Stimulated activated memory B cell treated with anti-CD40 and anti-IgM and Interleukin-4, amounts not matched to agents 10 μg/mL and 1 μg/mL and 100 μg/mL, for 72 hours (primary cell): ENCODE data around the gene CDC25C.

Source experiments
- ATAC-seq: fragments of 150-1000 bp; cut with Tn5 transposase; 2 replicates; pipeline ENCODE4 v1.10.0; 2021
- H3K27ac Mint-ChIP-seq: one replicate; pipeline ENCODE4 v1.8.0; 2022; ENCODE audit warnings: mild to moderate bottlenecking, mixed read lengths
- H3K27me3 Mint-ChIP-seq: one replicate; pipeline ENCODE4 v1.8.0; 2022; ENCODE audit warnings: mixed read lengths
- H3K36me3 Mint-ChIP-seq: one replicate; pipeline ENCODE4 v1.8.0; 2022; ENCODE audit warnings: mixed read lengths
- H3K4me1 Mint-ChIP-seq: one replicate; pipeline ENCODE4 v1.8.0; 2022; ENCODE audit warnings: mixed read lengths
- H3K4me3 Mint-ChIP-seq: one replicate; pipeline ENCODE4 v1.8.0; 2022; ENCODE audit warnings: mild to moderate bottlenecking, moderate library complexity, mixed read lengths
- H3K9me3 Mint-ChIP-seq: one replicate; pipeline ENCODE4 v1.8.0; 2022; ENCODE audit warnings: mixed read lengths

The CDC25C gene

GRCh38 chr5:138352722-138353559 lies 21.3 kb upstream of the CDC25C start:
- Mint-ChIP-seq H3K27ac (peak overlapping the region; percentile 94), H3K4me3 (peak overlapping the region; percentile 88), H3K27me3 (no peaks in the 10 kb centered on the region), H3K9me3 (peaks cover 5% of the 10 kb centered on the region), H3K4me1 (peaks cover 52% of the 10 kb centered on the region), H3K36me3 (peaks cover 26% of the 10 kb centered on the region)
- peak; percentile 82 for ATAC-seq

- peaks cover 50% of the 10 kb centered on the region for H3K4me1 Mint-ChIP-seq
- H3K9me3 Mint-ChIP-seq = peaks cover 5% of the 10 kb centered on the region
- H3K4me3 Mint-ChIP-seq = peak within 1 kb of the TSS; percentile 88
- no peaks in the 10 kb centered on the region for H3K27me3 Mint-ChIP-seq
- peak within 1 kb of the TSS; percentile 94 for H3K27ac Mint-ChIP-seq
- peaks cover 32% of the 10 kb centered on the region for H3K36me3 Mint-ChIP-seq
- peak; percentile 90 for ATAC-seq
Observed at GRCh38 chr5:138352071-138352721, 20.6 kb upstream of the CDC25C start, which contains the start of gene KDM3B. TSS of gene KDM3B (plus strand) at chr5:138352685. CDS start at chr5:138352796, 111 bp downstream.

- H3K4me3 Mint-ChIP-seq = peak overlapping the region; percentile 75
- H3K27ac Mint-ChIP-seq = peak overlapping the region; percentile 69
- ATAC-seq = no peak
- H3K4me1 Mint-ChIP-seq = peaks cover 44% of the 10 kb centered on the region
- peaks cover 39% of the 10 kb centered on the region for H3K36me3 Mint-ChIP-seq
- peaks cover 5% of the 10 kb centered on the region for H3K9me3 Mint-ChIP-seq
- H3K27me3 Mint-ChIP-seq = no peaks in the 10 kb centered on the region
Observed at GRCh38 chr5:138351517-138351916, 19.9 kb upstream of the CDC25C start.

DNA sequence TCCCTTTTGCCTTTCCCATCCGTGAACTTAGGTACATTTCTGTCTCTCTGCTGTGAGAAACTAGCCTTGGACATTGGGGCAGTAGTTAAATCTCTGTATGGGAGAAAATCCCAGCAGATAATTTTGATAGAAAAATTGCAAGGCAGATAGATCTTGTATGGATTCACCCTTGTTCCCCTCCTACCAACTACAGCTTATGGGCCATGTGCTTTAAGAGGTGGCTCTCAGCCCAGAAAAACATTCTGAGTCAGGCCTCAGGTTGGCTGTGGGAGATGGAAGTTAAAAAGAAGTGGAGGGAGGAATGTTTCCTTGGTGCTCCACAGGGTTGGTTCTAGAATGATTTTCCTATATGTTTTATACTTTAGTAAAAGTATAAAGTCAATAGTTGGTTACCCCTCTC lies 19.5 kb upstream of the CDC25C start:
- peaks cover 5% of the 10 kb centered on the region for H3K9me3 Mint-ChIP-seq
- H3K4me1 Mint-ChIP-seq = peaks cover 39% of the 10 kb centered on the region
- peaks cover 42% of the 10 kb centered on the region for H3K36me3 Mint-ChIP-seq
- H3K27me3 Mint-ChIP-seq = no peaks in the 10 kb centered on the region
- H3K4me3 Mint-ChIP-seq = no peak overlapping the region
- ATAC-seq = no peak
- H3K27ac Mint-ChIP-seq = no peak overlapping the region

DNA sequence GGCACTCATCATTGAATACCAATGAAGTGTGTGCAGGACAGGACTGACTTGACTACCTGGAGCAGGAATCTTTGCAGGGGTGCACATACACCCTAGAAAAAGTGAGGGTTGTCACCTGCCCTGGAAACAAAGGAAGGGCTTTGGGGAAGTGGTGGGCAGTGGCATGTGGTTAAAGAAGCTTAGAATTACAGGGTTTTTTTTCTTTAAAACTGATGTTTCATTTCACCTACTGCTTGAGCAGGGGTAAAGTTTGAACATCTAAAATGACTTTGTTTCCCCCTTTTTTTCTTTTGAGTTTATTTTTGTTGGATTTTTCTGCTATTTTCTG lies 18.9 kb upstream of the CDC25C start:
- Mint-ChIP-seq H3K27ac (no peak overlapping the region), H3K9me3 (peaks cover 5% of the 10 kb centered on the region)
- no peak for ATAC-seq

DNA sequence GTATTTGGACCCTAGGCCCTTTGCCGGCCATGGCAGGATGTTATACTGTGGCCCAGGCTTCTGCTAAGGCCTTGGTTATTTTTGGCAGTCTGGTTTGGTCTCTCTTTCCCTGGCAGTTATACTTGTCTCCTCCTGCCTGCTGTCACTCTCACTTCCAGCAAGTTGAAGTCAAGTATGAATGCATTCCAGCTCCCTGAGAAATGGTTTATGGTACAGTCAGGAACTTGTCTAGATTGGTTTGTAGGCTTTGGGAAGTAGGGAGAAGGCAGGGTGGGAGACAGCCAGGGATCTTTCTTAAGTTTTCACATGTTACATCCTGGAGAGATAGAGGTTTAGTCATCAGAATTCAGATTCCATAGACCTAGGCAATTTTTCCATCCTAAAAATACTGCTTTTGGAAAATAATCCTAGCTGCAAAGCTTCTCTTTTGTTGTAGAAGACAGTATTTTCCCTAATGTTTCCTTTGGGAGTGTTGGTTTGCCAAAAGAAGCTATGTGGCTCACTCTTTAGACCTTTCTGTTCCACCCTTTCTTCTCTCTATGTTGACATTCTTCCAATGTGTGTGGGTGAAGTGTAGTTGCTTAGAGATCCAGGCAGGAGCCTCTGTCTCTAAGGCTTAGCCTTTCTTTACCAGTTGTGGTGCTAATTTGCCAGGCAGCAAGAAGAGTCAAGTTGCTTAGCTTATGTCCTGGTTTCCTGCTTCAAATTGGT lies 18.4 kb upstream of the CDC25C start:
- peaks cover 5% of the 10 kb centered on the region for H3K9me3 Mint-ChIP-seq

More for the DNA sequence above, 18.9 kb upstream of the CDC25C start:
- Mint-ChIP-seq H3K27me3 (no peaks in the 10 kb centered on the region), H3K4me1 (peaks cover 34% of the 10 kb centered on the region), H3K36me3 (peaks cover 47% of the 10 kb centered on the region), H3K4me3 (no peak overlapping the region)

DNA sequence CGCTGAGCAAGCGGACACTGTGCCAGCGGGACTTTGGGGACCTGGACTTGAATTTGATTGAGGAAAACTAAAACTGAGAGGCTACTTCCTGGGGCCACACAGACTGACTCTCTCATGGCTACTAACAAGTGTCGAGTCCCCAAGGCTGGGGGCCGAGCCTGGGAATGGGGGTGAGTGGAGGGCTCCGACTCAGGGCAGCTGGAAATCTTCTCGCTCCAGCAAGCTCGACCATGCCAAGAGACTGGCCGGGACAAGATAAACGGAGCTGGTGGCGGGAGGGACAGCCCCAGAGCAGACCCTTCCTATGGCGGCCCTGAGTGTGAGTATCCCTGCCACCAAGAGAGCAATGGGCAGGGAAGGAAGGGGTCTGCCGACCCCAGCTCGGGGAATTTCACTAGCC lies 15.3 kb upstream of the CDC25C start:
- Mint-ChIP-seq H3K27ac (no peak overlapping the region), H3K4me3 (no peak overlapping the region)

More for the DNA sequence above, 18.4 kb upstream of the CDC25C start:
- Mint-ChIP-seq H3K27me3 (no peaks in the 10 kb centered on the region), H3K36me3 (peaks cover 52% of the 10 kb centered on the region), H3K4me1 (peaks cover 29% of the 10 kb centered on the region), H3K4me3 (no peak overlapping the region), H3K27ac (no peak overlapping the region)
- no peak for ATAC-seq

GRCh38 chr5:138344887-138345622 lies 13.5 kb upstream of the CDC25C start:
- Mint-ChIP-seq H3K36me3 (peaks cover 56% of the 10 kb centered on the region), H3K9me3 (no peaks in the 10 kb centered on the region), H3K27ac (peak overlapping the region; percentile 51), H3K27me3 (no peaks in the 10 kb centered on the region), H3K4me1 (peaks cover 17% of the 10 kb centered on the region), H3K4me3 (no peak overlapping the region)
- ATAC-seq = no peak

More for the DNA sequence above, 15.3 kb upstream of the CDC25C start:
- H3K27me3 Mint-ChIP-seq = no peaks in the 10 kb centered on the region
- H3K9me3 Mint-ChIP-seq = peaks cover 3% of the 10 kb centered on the region
- H3K4me1 Mint-ChIP-seq = peaks cover 12% of the 10 kb centered on the region
- peaks cover 60% of the 10 kb centered on the region for H3K36me3 Mint-ChIP-seq
- ATAC-seq = no peak

GRCh38 chr5:138340008-138340407 lies 8.4 kb upstream of the CDC25C start:
- no peak overlapping the region for H3K27ac Mint-ChIP-seq
- no peaks in the 10 kb centered on the region for H3K9me3 Mint-ChIP-seq
- peak overlapping the region; percentile 83 for H3K4me3 Mint-ChIP-seq
- H3K27me3 Mint-ChIP-seq = no peaks in the 10 kb centered on the region
- peaks cover 22% of the 10 kb centered on the region for H3K36me3 Mint-ChIP-seq
- ATAC-seq = no peak
- peaks cover 41% of the 10 kb centered on the region for H3K4me1 Mint-ChIP-seq

GRCh38 chr5:138339464-138339863 lies 7.9 kb upstream of the CDC25C start:
- H3K36me3 Mint-ChIP-seq = peaks cover 19% of the 10 kb centered on the region
- peak overlapping the region; percentile 83 for H3K4me3 Mint-ChIP-seq
- peak overlapping the region; percentile 98 for H3K27ac Mint-ChIP-seq
- ATAC-seq = no peak
- H3K9me3 Mint-ChIP-seq = no peaks in the 10 kb centered on the region
- peaks cover 41% of the 10 kb centered on the region for H3K4me1 Mint-ChIP-seq
- no peaks in the 10 kb centered on the region for H3K27me3 Mint-ChIP-seq

GRCh38 chr5:138339091-138339456 lies 7.5 kb upstream of the CDC25C start:
- Mint-ChIP-seq H3K4me1 (peaks cover 41% of the 10 kb centered on the region), H3K27ac (peak overlapping the region; percentile 98), H3K27me3 (no peaks in the 10 kb centered on the region), H3K36me3 (peaks cover 15% of the 10 kb centered on the region), H3K9me3 (no peaks in the 10 kb centered on the region), H3K4me3 (peak overlapping the region; percentile 83)
- no peak for ATAC-seq

DNA sequence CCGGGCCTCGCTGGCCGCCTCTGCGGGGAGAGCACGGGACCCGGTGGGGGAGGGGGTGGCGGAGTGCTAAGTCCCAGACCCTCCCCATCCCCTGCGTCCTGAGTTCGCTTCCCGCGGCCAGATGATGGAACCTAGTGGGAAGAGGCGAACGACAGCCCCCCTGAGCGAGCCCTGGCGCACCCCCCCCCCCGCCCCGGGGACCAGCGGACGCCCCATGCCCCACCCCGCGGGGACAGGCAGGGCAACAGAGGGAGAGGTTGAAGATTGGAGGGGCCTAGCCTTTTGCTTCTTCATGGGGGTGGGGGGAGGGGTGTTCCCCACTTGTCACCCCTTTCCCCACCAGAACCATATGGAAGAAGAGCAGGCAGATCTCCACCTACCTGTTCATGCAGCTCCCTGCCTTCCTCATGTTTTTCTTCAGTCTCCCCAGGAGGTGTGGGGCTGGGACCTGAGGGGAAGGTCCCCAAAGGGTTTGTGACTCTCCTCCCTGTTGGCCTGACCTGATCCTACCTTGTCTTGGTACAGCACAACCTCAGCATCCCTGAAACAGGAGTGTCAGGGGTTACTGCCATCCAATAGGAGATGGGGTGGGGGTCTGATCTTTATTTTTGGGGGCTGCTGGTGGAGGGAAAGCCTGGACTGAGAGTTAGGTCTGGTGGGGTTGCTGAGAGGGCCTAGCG lies 6.9 kb upstream of the CDC25C start:
- Mint-ChIP-seq H3K4me1 (peaks cover 41% of the 10 kb centered on the region), H3K36me3 (peaks cover 11% of the 10 kb centered on the region), H3K27ac (peak overlapping the region; percentile 98), H3K4me3 (peak overlapping the region; percentile 83), H3K9me3 (no peaks in the 10 kb centered on the region), H3K27me3 (no peaks in the 10 kb centered on the region)
- peak; percentile 0 for ATAC-seq

GRCh38 chr5:138337685-138338410 lies 6.2 kb upstream of the CDC25C start, which contains the start of gene FAM53C:
TSS of gene FAM53C (plus strand) at chr5:138338266. CDS start at chr5:138341336, 3,070 bp downstream.
- Mint-ChIP-seq H3K9me3 (no peaks in the 10 kb centered on the region), H3K27me3 (no peaks in the 10 kb centered on the region), H3K4me1 (peaks cover 41% of the 10 kb centered on the region), H3K36me3 (peaks cover 11% of the 10 kb centered on the region), H3K27ac (peak within 1 kb of the TSS; percentile 98), H3K4me3 (peak within 1 kb of the TSS; percentile 83)
- ATAC-seq = peak; percentile 95
